HFF-Myc (cell line): ENCODE results near the gene TNFSF15.

Experiments used
- DNase-seq: peaks from one replicate; pipeline ENCODE4 v3.0.0-alpha.2; 2011; ENCODE audit warnings: low read depth; ENCODE audit errors: extremely low read depth
- H3K4me3 ChIP-seq: replicated peaks from 2 replicates; pipeline ENCODE4 v1.5.1; 2011; ENCODE audit warnings: low read depth, mild to moderate bottlenecking, control low read depth, low read length
- TF ChIP-seq, protein P1 (sequence below): IDR thresholded peaks from 2 replicates; pipeline ENCODE4 v1.5.1; 2012; ENCODE audit warnings: mild to moderate bottlenecking, low read depth, low read length, control low read depth; ENCODE audit errors: missing control alignments

Gene TNFSF15

GRCh38 chr9:114792396-114792795, 13.4 kb downstream of the TNFSF15 start:
- TF ChIP-seq, protein P1, sequence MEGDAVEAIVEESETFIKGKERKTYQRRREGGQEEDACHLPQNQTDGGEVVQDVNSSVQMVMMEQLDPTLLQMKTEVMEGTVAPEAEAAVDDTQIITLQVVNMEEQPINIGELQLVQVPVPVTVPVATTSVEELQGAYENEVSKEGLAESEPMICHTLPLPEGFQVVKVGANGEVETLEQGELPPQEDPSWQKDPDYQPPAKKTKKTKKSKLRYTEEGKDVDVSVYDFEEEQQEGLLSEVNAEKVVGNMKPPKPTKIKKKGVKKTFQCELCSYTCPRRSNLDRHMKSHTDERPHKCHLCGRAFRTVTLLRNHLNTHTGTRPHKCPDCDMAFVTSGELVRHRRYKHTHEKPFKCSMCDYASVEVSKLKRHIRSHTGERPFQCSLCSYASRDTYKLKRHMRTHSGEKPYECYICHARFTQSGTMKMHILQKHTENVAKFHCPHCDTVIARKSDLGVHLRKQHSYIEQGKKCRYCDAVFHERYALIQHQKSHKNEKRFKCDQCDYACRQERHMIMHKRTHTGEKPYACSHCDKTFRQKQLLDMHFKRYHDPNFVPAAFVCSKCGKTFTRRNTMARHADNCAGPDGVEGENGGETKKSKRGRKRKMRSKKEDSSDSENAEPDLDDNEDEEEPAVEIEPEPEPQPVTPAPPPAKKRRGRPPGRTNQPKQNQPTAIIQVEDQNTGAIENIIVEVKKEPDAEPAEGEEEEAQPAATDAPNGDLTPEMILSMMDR: no peak
- DNase-seq: no peak
- no peak overlapping the region for H3K4me3 ChIP-seq

DNA sequence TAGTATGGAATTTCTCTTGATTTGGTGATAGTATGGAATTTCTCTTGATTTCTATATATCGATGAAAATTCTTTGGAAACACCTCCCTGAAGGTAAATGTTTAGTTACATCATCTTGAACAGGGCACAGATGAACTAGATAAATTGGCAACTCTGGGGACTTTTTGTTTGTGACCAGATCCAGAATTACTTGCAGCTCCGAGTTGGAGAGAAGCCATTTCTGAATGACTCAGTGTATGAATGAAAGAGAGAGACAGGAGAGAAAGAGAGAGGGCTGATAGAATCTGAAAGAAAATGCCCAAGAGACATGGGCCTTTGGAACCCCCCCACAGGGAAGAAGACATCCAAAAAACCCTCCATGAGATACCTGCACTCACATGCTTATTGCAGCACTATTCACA, 14.1 kb downstream of the TNFSF15 start:
- no peak overlapping the region for H3K4me3 ChIP-seq
- no peak for DNase-seq
- TF ChIP-seq, protein P1: no peak

DNA sequence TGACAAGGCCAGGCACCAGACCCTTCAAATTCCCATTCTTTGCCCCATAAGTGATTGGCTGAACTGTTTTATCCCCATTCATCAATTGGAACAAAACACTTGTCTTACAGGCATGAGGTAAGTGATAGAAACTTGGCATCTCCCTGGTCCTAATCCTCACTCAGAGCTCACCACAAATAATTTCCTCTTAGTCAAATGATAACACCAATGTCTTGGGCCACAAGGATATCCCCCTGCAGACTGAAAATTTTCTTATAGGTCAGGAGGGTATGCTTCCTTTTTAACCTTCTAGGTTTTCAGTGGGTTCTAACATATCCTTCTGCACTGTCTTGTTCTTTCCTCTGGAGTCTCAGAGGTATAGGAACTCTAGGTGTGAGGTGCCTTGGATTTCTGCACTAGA, 14.5 kb downstream of the TNFSF15 start:
- DNase-seq: no peak
- H3K4me3 ChIP-seq: no peak overlapping the region
- TF ChIP-seq, protein P1: no peak

GRCh38 chr9:114790521-114790920, 15.3 kb downstream of the TNFSF15 start:
- no peak for DNase-seq
- H3K4me3 ChIP-seq: no peak overlapping the region
- TF ChIP-seq, protein P1: no peak

DNA sequence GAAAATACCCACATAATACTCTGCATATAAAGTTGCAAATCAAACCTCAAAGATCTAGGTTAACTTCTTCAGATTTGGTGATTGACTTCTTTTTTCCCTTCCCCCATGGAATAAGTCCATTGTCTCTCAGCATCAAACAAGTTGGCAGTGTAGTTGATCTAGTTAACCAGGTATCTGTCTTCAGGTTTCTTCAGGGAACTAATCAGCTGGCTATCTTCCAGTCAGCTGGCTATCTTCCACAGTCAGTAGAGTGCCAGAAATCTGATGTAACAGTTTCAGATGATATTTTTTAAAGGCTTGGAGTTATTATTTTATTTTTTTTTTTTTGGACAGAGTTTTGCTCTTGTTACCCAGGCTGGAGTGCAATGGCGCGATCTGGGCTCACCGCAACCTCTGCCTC, 16.8 kb downstream of the TNFSF15 start:
- no peak for DNase-seq
- TF ChIP-seq, protein P1: no peak
- no peak overlapping the region for H3K4me3 ChIP-seq

DNA sequence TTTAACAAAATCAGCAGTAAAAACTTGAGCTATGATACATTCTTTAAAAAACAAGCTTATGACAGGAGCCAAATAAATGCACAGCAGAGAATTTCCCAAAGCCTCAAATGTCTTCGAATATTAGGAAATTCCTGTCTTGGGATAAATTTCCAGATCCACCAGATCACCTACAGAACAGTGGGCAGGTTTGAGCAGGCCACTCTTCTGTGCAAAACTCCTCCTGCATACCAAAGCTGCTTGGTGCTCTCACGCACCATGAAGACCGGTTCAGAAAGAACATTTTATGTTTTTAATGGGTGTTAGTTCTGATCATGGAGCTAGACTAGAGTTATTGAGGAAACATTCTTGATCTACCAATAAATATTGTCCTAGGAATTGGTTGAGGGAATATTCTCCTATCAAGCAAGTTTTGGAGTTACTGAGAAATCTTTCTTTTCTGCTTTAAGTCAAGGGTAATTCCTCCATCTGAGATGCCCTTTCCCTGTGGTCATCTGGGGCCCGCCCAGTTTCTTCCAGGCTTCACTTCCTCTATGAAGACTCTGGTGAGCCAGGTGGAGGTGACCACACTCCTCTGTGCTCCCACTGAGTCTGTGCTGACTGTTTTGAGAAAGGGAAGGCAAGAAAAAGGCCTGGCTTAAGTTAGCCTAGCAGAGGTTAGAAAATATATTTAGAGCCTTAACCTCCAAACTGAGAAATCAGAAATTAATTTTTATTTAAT, 17.9 kb downstream of the TNFSF15 start:
- no peak for DNase-seq
- no peak overlapping the region for H3K4me3 ChIP-seq
- TF ChIP-seq, protein P1: no peak

DNA sequence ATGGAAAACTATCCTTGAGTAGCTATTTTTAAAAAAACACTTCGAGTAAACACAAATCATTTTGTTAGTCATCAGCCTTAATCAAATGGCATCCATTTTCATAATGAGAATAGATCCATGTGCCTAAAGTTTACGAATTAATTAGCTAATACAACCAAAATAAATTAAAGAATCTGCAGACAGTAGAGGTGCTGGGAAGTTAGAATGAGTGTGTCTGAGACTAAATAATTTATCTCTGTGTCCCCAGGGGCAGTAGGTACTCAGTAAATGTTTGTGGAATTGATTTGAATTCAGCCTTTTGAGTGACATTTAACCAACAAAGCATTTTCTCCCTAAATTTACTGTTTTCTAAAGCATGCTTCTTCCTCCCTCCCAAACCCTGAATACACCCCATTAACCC, 18.6 kb downstream of the TNFSF15 start:
- no peak overlapping the region for H3K4me3 ChIP-seq
- TF ChIP-seq, protein P1: no peak
- no peak for DNase-seq
